Liver (tissue), 3 donors: ENCODE measurements around the gene DNAJC15.

Experiments
- ATF3 ChIP-seq: IDR thresholded peaks from 2 replicates; pipeline ENCODE4 v1.6.1; 2016; ENCODE audit warnings: antibody characterized with exemption
- CTCF ChIP-seq: fragments of 150-350 bp; IDR thresholded peaks from 2 replicates; pipeline ENCODE4 v1.5.1; 2017; ENCODE audit warnings: improper control_type of control experiment, low read depth, low read length; ENCODE audit not compliant: missing input control
- NR2F2 ChIP-seq: IDR thresholded peaks from 2 replicates; pipeline ENCODE4 v1.6.1; 2016; ENCODE audit warnings: antibody characterized with exemption
- SP1 ChIP-seq: IDR thresholded peaks from 2 replicates; pipeline ENCODE4 v1.6.1; 2018; ENCODE audit warnings: antibody characterized with exemption, mild to moderate bottlenecking
- TAF1 ChIP-seq: conservative IDR thresholded peaks from 2 replicates; pipeline ENCODE4 v1.6.1; 2016; ENCODE audit warnings: antibody characterized with exemption, mild to moderate bottlenecking
- YY1 ChIP-seq: IDR thresholded peaks from 2 replicates; pipeline ENCODE4 v1.6.1; 2016; ENCODE audit warnings: antibody characterized with exemption, mild to moderate bottlenecking
- TF ChIP-seq, protein P1 (sequence below): IDR thresholded peaks from 2 replicates; pipeline ENCODE4 v1.6.1; 2016; ENCODE audit warnings: antibody characterized with exemption
- TF ChIP-seq, protein P2 (sequence below): IDR thresholded peaks from 2 replicates; pipeline ENCODE4 v1.6.1; 2016; ENCODE audit warnings: antibody characterized with exemption, mild to moderate bottlenecking
- TF ChIP-seq, protein P3 (sequence below): IDR thresholded peaks from 2 replicates; pipeline ENCODE4 v1.6.1; 2016; ENCODE audit warnings: antibody characterized with exemption
- donor health status: healthy.
- donor health status: healthy.

GRCh38 chr13:43078399-43078798 lies 55.0 kb downstream of the DNAJC15 start:
- no peak for TF ChIP-seq CTCF
- no peak for TF ChIP-seq ATF3
- TF ChIP-seq YY1 = no peak
- no peak for TF ChIP-seq TAF1
- TF ChIP-seq, protein P1, sequence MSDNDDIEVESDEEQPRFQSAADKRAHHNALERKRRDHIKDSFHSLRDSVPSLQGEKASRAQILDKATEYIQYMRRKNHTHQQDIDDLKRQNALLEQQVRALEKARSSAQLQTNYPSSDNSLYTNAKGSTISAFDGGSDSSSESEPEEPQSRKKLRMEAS = no peak
- TF ChIP-seq NR2F2 = no peak
- TF ChIP-seq, protein P2, sequence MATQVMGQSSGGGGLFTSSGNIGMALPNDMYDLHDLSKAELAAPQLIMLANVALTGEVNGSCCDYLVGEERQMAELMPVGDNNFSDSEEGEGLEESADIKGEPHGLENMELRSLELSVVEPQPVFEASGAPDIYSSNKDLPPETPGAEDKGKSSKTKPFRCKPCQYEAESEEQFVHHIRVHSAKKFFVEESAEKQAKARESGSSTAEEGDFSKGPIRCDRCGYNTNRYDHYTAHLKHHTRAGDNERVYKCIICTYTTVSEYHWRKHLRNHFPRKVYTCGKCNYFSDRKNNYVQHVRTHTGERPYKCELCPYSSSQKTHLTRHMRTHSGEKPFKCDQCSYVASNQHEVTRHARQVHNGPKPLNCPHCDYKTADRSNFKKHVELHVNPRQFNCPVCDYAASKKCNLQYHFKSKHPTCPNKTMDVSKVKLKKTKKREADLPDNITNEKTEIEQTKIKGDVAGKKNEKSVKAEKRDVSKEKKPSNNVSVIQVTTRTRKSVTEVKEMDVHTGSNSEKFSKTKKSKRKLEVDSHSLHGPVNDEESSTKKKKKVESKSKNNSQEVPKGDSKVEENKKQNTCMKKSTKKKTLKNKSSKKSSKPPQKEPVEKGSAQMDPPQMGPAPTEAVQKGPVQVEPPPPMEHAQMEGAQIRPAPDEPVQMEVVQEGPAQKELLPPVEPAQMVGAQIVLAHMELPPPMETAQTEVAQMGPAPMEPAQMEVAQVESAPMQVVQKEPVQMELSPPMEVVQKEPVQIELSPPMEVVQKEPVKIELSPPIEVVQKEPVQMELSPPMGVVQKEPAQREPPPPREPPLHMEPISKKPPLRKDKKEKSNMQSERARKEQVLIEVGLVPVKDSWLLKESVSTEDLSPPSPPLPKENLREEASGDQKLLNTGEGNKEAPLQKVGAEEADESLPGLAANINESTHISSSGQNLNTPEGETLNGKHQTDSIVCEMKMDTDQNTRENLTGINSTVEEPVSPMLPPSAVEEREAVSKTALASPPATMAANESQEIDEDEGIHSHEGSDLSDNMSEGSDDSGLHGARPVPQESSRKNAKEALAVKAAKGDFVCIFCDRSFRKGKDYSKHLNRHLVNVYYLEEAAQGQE = no peak
- TF ChIP-seq SP1 = no peak
- TF ChIP-seq, protein P3, sequence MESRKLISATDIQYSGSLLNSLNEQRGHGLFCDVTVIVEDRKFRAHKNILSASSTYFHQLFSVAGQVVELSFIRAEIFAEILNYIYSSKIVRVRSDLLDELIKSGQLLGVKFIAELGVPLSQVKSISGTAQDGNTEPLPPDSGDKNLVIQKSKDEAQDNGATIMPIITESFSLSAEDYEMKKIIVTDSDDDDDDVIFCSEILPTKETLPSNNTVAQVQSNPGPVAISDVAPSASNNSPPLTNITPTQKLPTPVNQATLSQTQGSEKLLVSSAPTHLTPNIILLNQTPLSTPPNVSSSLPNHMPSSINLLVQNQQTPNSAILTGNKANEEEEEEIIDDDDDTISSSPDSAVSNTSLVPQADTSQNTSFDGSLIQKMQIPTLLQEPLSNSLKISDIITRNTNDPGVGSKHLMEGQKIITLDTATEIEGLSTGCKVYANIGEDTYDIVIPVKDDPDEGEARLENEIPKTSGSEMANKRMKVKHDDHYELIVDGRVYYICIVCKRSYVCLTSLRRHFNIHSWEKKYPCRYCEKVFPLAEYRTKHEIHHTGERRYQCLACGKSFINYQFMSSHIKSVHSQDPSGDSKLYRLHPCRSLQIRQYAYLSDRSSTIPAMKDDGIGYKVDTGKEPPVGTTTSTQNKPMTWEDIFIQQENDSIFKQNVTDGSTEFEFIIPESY = no peak
